B cell (primary cell): ENCODE results near the gene MAP3K20. TPM values are rescaled to one million over a fixed set of nuclear protein-coding genes. Genes with fewer than 3 reads are reported as not detected.

Experiments
- ATAC-seq: fragments of 200-7000 bp; cut with Tn5 transposase; one replicate; pipeline ENCODE4 v1.10.0; 2021; ENCODE audit warnings: low read depth, mild to moderate bottlenecking, moderate number of reproducible peaks, moderate library complexity
- CTCF ChIA-PET: fragments of 350-600 bp; sonication (Branson Sonifier 250); formaldehyde crosslinking; loops from one replicate; lab custom pipeline; 2021; ENCODE audit warnings: antibody characterized with exemption, inconsistent platforms; lab: Charles Lee
- POLR2A ChIA-PET: fragments of 350-600 bp; sonication (Branson Sonifier 250); formaldehyde crosslinking; loops from one replicate; lab custom pipeline; 2021; ENCODE audit warnings: antibody characterized with exemption; lab: Charles Lee
- DNase-seq: peaks from one replicate; pipeline ENCODE4 v3.0.0; 2013
- H2AFZ ChIP-seq: 2 replicates; pipeline ENCODE4 v1.6.1; 2012; ENCODE audit warnings: mild to moderate bottlenecking, low read depth, low read length; ENCODE audit not compliant: insufficient read depth, poor library complexity, severe bottlenecking
- H3K27ac ChIP-seq, 2 donors: 1 replicate in 1 of 2; 2 replicates in 1 of 2; pipeline ENCODE4 v1.5.1; 2012 to 2013; ENCODE audit warnings: low read length in 2 of 2, mild to moderate bottlenecking in 2 of 2, moderate library complexity in 1 of 2
- H3K27me3 ChIP-seq, 4 experiments: fragments of 200-600 bp in 1 of 4; sonication (generic) in 1 of 4; replicated peaks in 1 of 4; 1 replicate in 2 of 4; 2 replicates in 2 of 4; pipeline versions ENCODE4 v1.6.1 to v1.7.0; 2013 to 2016; ENCODE audit warnings: low read length in 3 of 4, mild to moderate bottlenecking in 2 of 4, mixed read lengths in 1 of 4, moderate library complexity in 1 of 4; ENCODE audit not compliant: insufficient read depth in 4 of 4, control insufficient read depth in 3 of 4; ENCODE audit errors: control extremely low read depth in 1 of 4
- H3K36me3 ChIP-seq, 2 experiments: replicated peaks in 1 of 2; 1 replicate in 1 of 2; 2 replicates in 1 of 2; pipeline versions ENCODE4 v1.6.1 to v1.7.1; 2013; ENCODE audit warnings: low read length in 1 of 2; ENCODE audit not compliant: insufficient read depth in 2 of 2, control insufficient read depth in 1 of 2; ENCODE audit errors: control extremely low read depth in 1 of 2, extremely low read depth in 1 of 2
- H3K4me1 ChIP-seq, 2 donors: fragments of 200-600 bp in 1 of 2; sonication (generic) in 1 of 2; 1 replicate in 1 of 2; 2 replicates in 1 of 2; pipeline versions ENCODE4 v1.5.1 to v1.6.1; 2013 to 2017; ENCODE audit warnings: low read length in 2 of 2; ENCODE audit not compliant: control insufficient read depth in 2 of 2, insufficient read depth in 2 of 2
- H3K4me2 ChIP-seq: replicated peaks from 2 replicates; pipeline ENCODE3; 2012; ENCODE audit warnings: mild to moderate bottlenecking, low read depth, low read length; ENCODE audit not compliant: poor library complexity, severe bottlenecking
- H3K4me3 ChIP-seq, 5 experiments: fragments of 200-600 bp in 1 of 5; sonication (generic) in 1 of 5; 1 replicate in 3 of 5; 2 replicates in 2 of 5; pipeline versions ENCODE4 v1.5.1 to v1.7.0; 2011 to 2016; ENCODE audit warnings: low read length in 4 of 5, mild to moderate bottlenecking in 4 of 5, low read depth in 2 of 5, control low read depth in 1 of 5, moderate library complexity in 1 of 5; ENCODE audit not compliant: insufficient read depth in 1 of 5; ENCODE audit errors: control extremely low read depth in 1 of 5, extremely low read depth in 1 of 5
- H3K79me2 ChIP-seq: fragments of 200-600 bp; sonication (generic); one replicate; pipeline ENCODE4 v1.6.0; 2016; ENCODE audit warnings: low read length; ENCODE audit not compliant: control insufficient read depth, insufficient read depth
- H3K9ac ChIP-seq: fragments of 200-600 bp; sonication (generic); 2 replicates; pipeline ENCODE4 v1.6.1; 2017; ENCODE audit warnings: mild to moderate bottlenecking, low read length, moderate library complexity
- H3K9me3 ChIP-seq, 3 donors: one replicate each; pipeline versions ENCODE4 v1.6.1 to v1.7.1; 2013; ENCODE audit warnings: low read length in 2 of 3; ENCODE audit not compliant: control insufficient read depth in 2 of 3, insufficient read depth in 1 of 3; ENCODE audit errors: control extremely low read depth in 1 of 3
- H4K20me1 ChIP-seq: 2 replicates; pipeline ENCODE4 v1.6.0; 2012; ENCODE audit warnings: mild to moderate bottlenecking, low read length; ENCODE audit not compliant: insufficient read depth, control insufficient read depth, poor library complexity, severe bottlenecking
- H3K27ac Mint-ChIP-seq: one replicate; pipeline ENCODE4 v1.8.0; 2021; ENCODE audit warnings: mixed read lengths
- H3K27me3 Mint-ChIP-seq: one replicate; pipeline ENCODE4 v1.8.0; 2021; ENCODE audit warnings: mixed read lengths
- H3K4me1 Mint-ChIP-seq: one replicate; pipeline ENCODE4 v1.8.0; 2021; ENCODE audit warnings: mixed read lengths
- H3K4me3 Mint-ChIP-seq: one replicate; pipeline ENCODE4 v1.8.0; 2021; ENCODE audit warnings: mixed read lengths
- H3K9me3 Mint-ChIP-seq: one replicate; pipeline ENCODE4 v1.8.0; 2022; ENCODE audit warnings: mixed read lengths; ENCODE audit not compliant: insufficient read depth
- EZH2 ChIP-seq: IDR thresholded peaks from 2 replicates; pipeline ENCODE4 v1.6.1; 2012; ENCODE audit warnings: borderline replicate concordance, low read depth, mild to moderate bottlenecking, moderate library complexity, low read length; ENCODE audit not compliant: insufficient read depth, poor library complexity, severe bottlenecking
- WGBS: methylation state at CpG from one replicate; pipeline ENCODE4 v1.1.5; 2013; ENCODE audit warnings: missing lambda C conversion rate; ENCODE audit not compliant: insufficient coverage; 5-methylcytosine and 5-hydroxymethylcytosine counted together
- intact Hi-C: fragments of 100-400 bp; cut with micrococcal nuclease; formaldehyde crosslinking; loops from one replicate; pipeline ENCODE4 v1.10.0; 2022
- polyA plus RNA-seq: library from polyadenylated mRNA; depleted of rRNA; stranded (reverse); fragments of >200 nt; gene quantifications from 2 replicates; pipeline ENCODE4 v1.2.3, GENCODE V29; 2012
- total RNA-seq, 2 donors: library from RNA; stranded (reverse); fragments of 120-200 nt in 1 of 2; gene quantifications; 1 replicate in 1 of 2; 2 replicates in 1 of 2; pipeline versions ENCODE4 v1.2.3 to v1.2.4, GENCODE V29; 2013 to 2022
- TF ChIP-seq, protein P1 (sequence below): fragments of 200-600 bp; IDR thresholded peaks from one replicate; pipeline ENCODE4 v1.8.0; 2022; ENCODE audit warnings: antibody characterized with exemption, mild to moderate bottlenecking

The MAP3K20 gene
- total and polyA plus RNA-seq, 2 donors (not counting 1 experiment from before 2014, with no cell fraction given), result 2.2 to 9.1 TPM

DNA sequence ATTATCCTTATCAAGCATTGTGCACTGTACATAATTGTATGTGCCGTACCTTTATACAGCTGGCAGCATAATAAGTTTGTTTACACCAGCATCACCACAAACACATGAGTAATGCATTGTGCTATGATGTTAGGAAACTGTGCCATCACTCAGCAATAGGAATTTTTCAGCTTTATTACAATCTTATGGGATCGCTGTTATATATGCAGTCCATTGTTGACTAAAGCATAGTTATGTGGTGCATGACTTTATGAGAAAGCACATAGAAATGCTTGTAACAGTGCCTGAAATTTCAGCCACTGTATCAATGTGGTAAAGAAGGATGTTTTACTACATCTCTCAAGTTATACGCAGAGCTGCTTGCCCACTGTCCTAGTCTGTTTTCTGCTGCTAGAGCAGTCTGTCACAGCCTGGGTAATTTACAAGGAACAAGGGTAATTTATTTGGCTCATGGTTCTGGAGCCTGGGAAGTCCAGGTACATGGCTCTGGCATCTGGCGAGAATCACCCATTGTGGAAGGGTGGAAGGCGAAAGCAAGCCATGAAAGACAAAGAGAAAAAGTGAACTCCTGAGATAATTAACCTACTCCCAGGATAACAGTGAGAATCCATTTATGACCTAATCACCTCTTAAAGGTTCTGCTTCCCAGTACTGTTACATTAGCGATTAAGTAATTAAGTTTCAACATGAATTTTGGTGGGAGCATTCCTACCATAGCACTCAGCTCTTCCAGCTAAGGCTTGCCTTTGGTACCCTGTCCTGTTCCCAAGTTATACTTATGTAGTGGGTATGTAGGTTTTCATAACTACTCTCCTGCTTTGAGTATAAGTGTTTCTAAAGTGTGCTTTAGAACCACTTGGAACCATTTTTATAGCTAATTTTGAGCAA is 4.6 kb downstream of the MAP3K20 start:
- H3K27ac Mint-ChIP-seq, result no peak overlapping the region
- ChIA-PET POLR2A (interaction anchor here (0.5 kb wide), 1 partner anchor 847 kb away, joined by 4 read pairs; no protein-coding TSS in a partner anchor), CTCF (interaction anchor here (1.2 kb wide), 1 partner anchor 11 kb away, joined by 3 read pairs; no protein-coding TSS in a partner anchor)
- intact Hi-C loops, result loop anchor here (5.0 kb wide), 1 partner anchor 132 kb away; no protein-coding TSS in a partner anchor
- no peak overlapping the region for H3K4me3 ChIP-seq
- no peak overlapping the region for H2AFZ ChIP-seq
- H3K4me2 ChIP-seq, result no peak overlapping the region
- no peaks in the 10 kb centered on the region for H3K27me3 Mint-ChIP-seq
- no peak overlapping the region for H3K9ac ChIP-seq
- no peak for TF ChIP-seq EZH2
- TF ChIP-seq, protein P1, sequence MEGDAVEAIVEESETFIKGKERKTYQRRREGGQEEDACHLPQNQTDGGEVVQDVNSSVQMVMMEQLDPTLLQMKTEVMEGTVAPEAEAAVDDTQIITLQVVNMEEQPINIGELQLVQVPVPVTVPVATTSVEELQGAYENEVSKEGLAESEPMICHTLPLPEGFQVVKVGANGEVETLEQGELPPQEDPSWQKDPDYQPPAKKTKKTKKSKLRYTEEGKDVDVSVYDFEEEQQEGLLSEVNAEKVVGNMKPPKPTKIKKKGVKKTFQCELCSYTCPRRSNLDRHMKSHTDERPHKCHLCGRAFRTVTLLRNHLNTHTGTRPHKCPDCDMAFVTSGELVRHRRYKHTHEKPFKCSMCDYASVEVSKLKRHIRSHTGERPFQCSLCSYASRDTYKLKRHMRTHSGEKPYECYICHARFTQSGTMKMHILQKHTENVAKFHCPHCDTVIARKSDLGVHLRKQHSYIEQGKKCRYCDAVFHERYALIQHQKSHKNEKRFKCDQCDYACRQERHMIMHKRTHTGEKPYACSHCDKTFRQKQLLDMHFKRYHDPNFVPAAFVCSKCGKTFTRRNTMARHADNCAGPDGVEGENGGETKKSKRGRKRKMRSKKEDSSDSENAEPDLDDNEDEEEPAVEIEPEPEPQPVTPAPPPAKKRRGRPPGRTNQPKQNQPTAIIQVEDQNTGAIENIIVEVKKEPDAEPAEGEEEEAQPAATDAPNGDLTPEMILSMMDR, result no peak
- peaks cover 10% of the 10 kb centered on the region for H3K79me2 ChIP-seq
- H3K9me3 ChIP-seq, result no peaks in the 10 kb centered on the region
- H3K4me1 ChIP-seq, result peaks cover 6 to 7% of the 10 kb centered on the region in 2 donors
- H3K36me3 ChIP-seq, result no peaks in the 10 kb centered on the region
- no peak overlapping the region for H3K4me3 Mint-ChIP-seq
- peaks cover 0 to 2% (median 0%) of the 10 kb centered on the region in 4 experiments for H3K27me3 ChIP-seq
- peaks cover 12% of the 10 kb centered on the region for H3K4me1 Mint-ChIP-seq
- H3K9me3 Mint-ChIP-seq, result no peaks in the 10 kb centered on the region
- no peak for DNase-seq
- no peak overlapping the region for H3K27ac ChIP-seq
- ATAC-seq, result no peak
- no CpG with 5 or more reads among the region's 6 CpGs for WGBS
- H4K20me1 ChIP-seq, result no peaks in the 10 kb centered on the region
